HG03439 (cell line): ENCODE data around the gene SVOPL.
"Not testable (repeated sequence)": the region's sequence is repeated elsewhere in the genome, so short reads cannot be mapped to it uniquely, and the experiment has no call there.

Experiments used
- ATAC-seq: cut with Tn5 transposase; IDR thresholded peaks from one replicate; pipeline ENCODE4 v1.9.1; 2021; ENCODE audit warnings: mild to moderate bottlenecking, moderate library complexity; ENCODE audit not compliant: unreplicated experiment

Gene SVOPL

DNA sequence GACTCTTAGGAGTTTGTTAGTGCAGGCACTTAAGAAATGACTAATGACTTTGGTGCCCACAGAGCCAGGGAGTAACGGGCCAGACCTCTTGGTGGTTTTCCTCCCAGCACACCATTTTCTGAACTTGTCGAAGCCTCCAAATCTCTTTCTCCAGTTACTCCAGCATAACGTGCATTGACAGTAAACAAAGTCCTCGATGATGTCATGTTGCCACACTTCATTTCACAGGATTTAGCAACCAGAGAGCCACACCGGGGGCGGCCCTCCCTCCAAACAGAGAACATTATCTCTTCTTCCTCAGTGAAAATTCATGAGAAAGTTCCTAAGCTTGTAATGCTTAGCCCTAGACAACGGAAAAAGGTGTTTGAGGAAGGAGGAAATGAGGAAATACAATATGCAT lies 4.0 kb upstream of the SVOPL start:
- ATAC-seq: no peak

DNA sequence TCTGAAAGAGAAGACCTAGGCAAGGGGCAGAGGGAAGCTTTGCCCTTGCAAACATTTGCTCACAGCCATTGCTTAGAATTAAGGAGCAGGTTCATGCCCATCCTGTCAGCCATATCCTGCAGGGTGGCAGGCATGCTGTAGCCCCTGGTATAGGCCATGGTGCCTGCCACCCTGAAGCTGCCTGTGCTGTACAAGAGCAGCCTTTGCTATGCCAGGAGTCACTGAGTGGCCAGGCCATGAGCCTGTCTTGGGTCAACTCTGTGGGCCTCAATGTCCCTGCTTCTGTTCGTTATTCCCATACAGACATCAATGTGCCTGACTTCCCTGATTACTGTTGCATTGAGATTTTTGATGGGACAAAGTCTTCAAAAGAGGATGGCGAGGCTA lies 368 bp upstream of the SVOPL start:
- ATAC-seq: no peak

DNA sequence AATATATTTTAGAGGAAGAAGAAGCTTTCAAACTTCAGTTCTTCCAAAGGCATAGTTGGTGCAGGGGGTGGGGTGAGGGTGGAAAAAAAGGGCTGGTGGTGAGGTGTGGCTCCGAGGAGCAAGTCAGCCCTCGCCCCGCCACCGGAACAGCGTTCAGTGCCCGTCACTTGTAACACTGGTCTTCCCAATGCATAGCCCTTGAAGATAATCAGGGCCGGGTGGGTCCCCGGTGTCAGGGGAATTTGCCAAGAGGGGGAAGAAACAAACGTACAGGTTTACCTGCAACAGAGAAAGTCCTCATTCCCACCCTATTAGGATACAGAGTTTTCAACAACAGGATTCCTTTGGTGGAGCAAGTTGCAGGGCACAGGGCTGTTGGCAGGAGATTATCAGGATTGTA lies 1.5 kb downstream of the SVOPL start:
- ATAC-seq: no peak

DNA sequence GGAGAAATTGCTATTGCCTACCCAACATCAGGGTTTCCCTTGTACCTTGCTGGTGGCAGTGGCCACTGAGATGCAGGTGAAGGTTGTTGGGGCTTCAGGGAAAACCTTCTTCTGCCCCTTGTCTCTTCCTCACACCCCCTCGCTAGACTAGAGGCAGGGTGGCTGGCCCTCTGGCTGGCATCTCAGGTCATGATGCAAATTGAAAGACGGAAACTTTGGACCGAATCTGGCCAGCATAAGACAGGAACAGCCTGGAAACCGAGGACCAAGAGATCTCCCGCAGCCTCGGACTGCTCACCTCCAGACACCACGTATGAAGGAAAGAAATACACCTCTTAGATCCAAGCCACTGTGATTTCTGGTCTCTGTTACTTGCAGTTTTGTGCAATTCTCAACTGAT lies 2.9 kb downstream of the SVOPL start:
- ATAC-seq: no peak

DNA sequence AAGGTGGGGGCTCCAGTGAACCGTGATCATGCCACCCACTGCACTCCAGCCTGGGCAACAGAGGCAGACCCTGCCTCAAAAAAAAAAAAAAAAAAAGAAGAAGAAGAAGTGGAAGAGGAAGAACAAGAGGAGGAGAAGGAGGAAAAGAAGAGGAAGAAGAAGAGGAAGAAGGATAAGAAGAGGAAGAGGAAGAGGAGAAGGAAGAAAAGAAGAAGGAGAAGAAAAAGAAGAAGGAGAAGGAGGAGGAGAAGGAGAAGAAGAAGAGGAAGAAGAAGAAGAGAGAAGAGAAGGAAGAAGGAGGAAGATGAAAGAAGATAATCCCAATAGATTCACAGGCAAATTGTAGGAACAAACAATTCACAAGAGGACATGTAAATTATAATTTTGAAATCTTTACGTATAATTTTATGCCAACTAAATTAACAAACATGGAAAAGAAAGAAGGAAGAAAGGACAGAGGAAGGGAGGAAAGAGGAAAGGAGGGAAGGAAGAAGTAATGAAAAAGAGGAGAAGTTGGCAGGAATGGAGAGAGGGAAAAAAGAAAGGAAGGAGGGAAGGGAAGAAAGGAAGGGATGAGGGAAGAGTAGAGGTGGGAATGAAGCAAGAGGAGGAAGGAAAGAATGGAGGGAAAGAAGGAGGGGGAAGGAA lies 3.5 kb downstream of the SVOPL start:
- ATAC-seq: no peak

DNA sequence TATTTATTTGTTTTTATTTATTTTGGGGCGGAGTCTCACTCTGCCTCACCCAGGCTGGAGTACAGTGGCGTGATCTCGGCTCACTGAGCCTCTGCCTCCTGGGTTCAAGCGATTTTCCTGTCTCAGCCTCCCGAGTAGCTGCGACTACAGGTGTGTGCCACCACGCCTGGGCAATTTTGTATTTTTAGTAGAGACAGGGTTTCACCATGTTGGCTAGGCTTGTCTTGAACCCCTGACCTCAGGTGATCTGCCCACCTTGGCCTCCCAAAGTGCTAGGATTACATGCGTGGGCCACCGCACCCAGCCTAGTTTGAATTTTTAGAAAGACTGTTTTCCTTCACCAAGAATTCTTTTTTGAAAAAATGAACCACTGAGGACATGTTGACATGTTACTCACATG lies 5.4 kb downstream of the SVOPL start:
- not testable (repeated sequence) for ATAC-seq

DNA sequence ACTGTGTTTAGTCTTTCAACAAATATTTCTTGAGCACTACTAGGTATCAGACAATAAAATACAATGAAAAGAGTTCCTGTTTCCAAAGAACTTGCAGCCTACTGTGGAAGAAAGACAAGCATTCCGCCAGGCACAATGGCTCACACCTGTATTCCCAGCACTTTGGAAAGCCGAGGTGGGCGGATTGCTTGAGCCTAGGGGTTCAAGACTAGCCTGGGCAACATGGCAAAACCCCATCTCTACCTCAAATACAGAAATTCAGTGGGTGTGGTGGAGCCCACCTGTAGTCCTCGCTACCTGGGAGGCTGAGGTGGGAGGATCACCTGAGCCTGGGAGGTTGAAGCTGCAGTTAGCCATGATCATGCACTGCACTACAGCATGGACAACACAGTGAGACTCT lies 6.1 kb downstream of the SVOPL start:
- ATAC-seq: no peak

DNA sequence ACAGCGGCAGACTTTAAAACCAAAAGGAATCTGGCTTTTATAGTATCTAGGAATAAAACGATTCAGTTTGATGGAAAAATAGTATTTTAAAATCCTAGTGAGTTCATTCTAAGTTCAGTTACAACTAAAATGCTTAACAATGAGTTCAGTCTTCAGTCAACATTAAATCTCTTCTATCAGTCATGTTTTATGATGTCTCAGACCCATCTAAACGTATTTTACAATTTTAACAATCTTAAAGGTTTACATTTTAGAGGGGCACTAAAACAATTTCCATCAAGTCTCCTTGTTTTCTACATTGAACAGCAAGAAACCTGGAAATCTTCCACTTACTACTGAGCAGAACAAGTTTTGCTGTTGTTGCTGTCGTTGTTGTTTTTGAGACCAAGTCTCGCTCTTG lies 10.0 kb downstream of the SVOPL start:
- no peak for ATAC-seq

DNA sequence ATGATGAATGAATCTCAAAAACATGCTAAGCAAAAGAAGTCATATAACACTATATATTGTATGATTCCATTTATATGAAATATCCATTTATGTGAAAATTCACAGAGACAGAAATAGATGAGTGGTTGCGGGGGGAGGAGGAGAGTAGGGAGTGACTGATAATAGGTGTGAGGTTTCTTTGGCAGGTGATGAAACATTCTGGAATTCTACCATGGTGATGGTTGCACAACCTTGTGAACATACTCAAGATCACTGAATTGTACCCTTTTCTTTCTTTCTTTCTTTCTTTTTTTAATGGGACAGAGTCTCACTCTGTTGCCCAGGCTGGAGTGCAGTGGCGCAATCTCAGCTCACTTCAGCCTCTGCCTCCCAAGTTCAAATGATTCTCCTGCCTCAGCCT lies 10.7 kb downstream of the SVOPL start:
- no peak for ATAC-seq

DNA sequence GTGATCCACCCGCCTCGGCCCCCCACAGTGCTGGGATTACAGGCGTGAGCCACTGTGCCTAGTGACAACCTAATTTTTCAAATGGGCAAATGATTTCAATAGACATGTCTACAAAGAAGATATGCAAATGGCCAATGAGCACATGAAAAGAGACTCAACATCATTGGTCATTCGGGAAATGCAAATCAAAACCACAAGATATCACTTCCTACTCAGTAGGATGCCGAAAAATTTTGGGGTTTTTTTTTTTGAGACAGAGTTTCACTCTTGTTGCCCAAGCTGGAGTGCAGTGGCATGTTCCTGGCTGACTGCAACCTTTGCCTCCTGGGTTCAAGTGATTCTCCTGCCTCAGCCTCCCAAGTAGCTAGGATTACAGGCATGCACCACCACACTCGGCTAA lies 13.1 kb downstream of the SVOPL start:
- not testable (repeated sequence) for ATAC-seq

DNA sequence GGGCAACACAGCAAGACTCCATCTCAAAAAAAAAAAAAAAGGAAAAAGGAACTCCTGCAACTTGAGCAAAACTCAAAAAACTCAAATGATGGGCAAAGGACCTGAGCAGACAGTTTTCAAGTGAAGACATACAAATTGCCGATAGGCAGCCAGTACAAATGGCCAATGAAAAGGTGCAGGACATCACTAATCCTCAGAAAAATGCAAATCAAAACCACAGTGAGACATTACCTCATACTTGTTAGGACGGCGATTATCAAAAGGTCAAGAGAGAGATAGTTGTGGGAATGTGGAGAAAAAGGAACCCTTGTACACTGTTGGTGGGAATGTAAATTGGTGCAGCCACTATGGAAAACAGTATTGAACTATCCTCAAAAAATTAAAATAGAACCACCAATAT lies 16.8 kb downstream of the SVOPL start:
- no peak for ATAC-seq

DNA sequence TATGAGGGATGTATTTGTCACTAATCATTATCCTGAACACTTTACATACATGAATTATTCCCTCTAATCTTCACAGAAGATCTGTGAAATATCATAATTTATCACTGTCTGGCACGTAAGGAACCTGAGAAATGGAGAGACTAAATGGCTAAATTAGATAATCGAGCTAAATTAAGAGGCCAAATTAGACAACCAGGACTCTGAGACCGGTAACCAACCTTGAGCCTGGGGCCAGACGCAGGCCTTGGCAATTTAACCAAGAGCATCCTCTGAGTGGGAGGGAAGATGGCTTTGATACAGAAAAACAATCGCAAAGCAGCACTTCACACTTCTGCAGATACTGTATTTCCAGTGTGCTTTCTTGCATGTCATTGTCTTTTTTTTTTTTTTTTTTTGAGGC lies 21.4 kb downstream of the SVOPL start:
- no peak for ATAC-seq

DNA sequence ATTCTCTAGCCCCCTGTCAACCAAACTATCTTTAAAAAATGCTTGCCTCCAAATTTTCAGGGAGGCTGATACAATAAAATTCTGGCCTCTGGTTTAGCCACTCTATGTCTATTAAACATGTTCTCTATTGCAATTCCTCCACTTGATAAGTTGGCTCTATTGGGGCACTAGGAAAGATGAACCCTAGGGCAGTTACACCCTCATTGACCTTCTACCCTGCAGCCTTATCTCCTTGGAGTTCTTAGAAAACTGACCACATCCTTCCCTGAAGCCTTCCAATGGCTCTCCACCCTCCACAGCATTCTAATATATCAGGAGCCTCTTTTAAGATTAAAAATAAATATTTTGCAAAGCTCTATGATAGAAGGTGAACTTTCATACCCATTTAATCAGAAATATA lies 30.6 kb downstream of the SVOPL start:
- ATAC-seq: no peak

DNA sequence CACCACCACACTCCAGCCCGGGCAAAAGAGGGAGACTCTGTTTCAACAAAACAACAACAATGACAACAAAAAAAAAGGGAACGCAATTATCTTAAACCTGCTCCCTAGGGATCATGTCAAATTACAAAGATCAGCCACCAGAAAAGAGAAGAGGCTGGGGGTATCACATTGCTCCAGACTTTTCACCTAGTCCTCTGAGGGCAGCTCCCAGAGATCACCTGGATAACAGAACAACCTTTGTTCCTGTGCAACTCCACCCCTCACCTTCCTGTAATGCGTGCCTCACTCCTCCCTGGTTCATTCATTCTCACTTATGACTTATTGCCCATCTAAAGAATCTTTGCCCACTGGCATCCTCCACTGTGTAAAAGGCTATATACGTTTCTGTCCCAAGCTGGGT lies 31.8 kb downstream of the SVOPL start:
- no peak for ATAC-seq

DNA sequence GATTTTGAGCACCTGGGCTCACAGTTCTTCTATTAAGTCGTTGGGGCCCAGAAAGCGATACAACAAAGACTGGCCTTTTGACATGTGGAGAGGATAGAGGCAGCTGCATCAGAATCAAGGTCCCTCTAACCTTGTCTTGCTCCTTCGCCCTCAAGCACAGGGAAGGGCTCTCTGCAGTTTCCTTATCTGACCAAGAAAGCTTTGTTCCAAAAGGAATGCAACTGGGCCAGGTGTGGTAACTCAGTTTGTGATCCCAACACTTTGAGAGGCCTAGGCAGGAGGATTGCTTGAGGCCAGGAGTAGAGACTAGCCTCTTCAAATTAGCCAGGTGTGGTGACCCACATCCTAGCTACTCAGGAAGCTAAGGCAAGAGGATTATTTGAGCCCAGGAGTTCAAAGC lies 32.2 kb downstream of the SVOPL start:
- ATAC-seq: no peak

DNA sequence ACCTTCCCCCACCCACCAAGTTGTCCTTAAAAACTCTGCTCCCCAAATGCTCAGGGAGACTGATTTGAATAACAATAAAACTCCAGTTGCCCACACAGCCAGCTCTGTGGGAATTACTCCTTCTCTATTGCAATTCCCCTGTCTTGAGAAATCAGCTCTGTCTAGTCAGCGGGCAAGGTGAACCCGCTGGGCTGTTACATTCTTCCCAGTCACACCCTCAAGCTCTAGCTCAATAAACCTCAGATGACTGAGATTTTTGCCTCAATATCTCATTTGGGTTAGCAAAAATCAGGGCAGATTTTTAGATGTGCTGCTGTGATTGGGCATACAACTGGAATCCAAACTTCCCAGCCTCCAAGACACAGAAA lies 32.9 kb downstream of the SVOPL start:
- ATAC-seq: no peak

DNA sequence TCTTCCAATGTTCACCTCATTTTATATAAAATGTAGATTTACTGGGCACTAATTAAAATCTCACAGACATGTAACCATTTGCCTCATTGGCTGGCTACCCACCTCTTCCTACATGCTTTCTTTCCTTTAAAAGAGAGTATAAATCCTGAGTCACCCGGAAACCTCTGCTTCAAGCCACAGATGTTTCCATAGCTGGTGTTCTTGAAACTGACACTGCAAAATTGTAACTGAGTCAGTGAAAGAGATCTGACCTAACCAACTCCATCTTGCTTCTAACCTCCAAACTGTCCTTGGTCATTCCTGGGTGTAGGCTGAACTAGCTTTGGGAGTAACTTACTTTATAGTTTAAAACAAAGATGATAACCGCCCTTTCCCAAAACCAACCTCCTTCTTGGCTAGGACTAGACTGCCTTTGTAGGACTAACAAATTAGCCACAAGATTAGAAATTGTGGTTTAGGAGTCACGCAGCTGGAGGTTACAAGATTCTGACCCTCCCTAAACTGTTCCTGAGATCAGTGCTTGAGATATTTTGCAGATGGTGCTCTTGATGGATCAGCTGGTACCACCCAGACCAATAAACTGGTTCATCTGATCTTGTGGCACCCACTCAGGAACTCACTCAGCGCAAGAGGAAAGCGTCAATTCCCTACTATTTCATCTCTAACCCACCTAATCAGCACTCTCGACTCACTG lies 33.5 kb downstream of the SVOPL start:
- ATAC-seq: no peak

DNA sequence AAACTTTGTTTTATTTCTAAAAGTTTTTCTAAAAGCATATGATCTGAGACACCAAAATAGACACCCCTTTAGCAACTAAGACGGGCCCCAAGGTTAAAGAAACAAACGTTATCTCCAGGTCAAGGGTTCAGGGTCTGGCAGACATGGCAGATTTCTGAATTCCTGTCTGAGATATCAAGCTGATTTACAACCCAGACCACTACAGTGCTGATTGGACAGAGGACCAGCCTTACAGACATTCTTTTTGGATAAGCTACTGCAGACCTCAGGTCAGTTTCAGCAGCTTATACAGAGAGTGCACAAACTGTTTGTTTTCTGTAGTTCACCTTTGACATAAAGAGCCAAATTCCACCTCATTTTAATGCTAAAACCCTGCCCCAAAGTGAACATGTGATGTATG lies 34.8 kb downstream of the SVOPL start:
- ATAC-seq: no peak

DNA sequence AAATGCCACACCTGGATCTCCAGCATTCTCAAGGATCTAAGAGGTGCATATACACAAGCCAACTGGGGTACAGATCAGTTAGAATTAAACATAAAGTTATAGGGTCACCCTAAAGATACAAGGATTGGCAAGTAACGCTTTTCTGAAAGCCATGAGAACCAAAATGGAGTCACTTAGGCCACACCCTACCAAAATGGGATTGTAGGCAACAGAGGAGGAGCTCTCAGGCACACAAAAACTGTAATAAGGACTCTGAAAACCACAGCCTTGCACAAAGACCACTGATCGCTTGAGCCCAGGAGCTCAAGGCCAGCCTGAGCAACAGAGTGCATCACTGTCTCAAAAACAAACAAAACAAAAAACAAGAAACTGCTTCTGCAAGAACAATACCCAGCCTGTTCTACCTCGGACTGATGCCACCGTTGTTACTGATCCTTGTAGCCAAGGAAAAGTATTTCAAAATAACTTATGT lies 35.5 kb downstream of the SVOPL start:
- no peak for ATAC-seq

DNA sequence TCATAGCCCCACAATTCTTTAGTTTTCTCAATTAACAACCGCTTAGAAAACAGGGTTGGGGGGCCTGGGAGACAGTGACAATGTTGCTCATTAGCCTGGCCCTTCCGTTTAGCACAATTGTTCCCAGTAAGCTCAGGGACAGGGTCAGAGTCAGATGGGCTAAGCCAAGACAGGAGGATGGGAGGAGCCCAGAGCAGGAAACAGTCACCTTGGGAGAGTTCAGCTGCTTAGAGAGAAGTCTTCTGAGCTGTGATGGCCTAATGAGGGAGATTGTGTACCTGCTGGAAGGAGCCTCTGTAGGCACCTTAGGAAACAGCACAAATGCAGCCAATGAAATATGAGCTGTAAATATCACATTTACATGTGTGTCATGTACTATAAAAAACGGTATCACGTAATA lies 35.9 kb downstream of the SVOPL start:
- ATAC-seq: no peak

DNA sequence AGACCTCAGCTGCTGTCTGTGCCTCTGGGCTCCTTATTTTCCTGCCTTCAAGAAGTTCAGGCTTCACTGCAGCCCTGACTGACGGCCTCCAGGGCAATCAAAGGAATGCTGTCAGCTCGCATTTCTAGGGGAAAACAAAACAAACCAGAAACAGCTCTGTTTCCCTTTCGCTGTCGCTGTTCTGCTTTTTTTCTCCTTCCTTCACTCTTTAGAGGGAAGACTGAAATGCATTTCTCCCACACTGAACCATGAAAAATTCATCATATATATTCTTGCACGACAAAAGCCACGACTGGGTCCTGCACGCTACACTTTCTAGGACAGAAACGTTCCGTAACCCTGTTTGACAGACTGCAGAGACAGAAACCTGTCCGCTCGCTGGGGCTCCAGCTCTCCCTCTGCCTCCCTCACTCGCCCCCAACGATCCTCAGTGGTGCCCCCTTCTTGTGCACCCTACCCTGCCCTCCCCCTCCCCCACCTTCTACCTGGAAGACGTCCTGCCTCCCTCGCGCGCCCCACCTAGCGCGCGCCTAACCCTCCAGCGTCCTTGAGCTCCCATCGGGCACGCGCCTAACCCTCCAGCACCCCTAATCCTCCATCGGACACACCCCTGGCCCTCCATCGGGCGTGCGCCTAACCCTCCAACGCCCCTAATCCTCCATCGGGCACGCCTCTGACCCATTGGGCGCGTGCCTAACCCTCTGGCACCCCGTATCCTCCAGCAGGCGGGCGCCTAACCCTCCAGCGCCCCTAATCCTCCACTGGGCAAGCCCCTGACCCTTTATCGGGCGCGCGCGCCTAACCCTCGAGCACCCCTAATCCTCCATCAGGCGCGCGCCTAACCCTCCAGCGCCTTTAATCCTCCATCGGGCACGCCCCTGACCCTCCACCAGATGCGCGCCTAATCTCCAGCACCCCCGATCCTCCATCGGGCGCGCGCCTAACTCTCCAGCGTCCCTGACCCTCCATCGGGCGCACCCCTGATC lies 37.1 kb downstream of the SVOPL start:
- no peak for ATAC-seq

DNA sequence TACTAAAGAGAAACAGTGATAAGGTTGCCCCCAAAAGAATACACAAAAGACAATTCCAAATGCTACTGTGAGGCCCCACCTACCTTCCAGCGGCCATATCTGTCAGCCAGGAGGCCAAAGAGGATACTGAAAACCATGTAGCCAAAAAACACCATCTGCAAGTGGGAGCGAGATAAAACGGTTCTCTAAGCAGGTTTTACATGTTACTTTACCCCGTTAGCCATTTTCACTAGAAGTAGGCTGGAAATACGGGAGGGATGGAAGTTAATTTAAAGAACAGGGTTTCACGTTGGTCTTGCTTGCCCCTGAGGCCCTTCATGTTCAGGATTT lies 38.2 kb downstream of the SVOPL start:
- ATAC-seq: no peak
